Measurements from ENCODE around the gene PPP1R37. TPM values are rescaled to one million over a fixed set of nuclear protein-coding genes. Genes with fewer than 3 reads are reported as not detected.

PPP1R37 gene
- total and polyA plus RNA-seq, 4 donors: 1.8 to 10.4 (median 9.3) TPM

DNA sequence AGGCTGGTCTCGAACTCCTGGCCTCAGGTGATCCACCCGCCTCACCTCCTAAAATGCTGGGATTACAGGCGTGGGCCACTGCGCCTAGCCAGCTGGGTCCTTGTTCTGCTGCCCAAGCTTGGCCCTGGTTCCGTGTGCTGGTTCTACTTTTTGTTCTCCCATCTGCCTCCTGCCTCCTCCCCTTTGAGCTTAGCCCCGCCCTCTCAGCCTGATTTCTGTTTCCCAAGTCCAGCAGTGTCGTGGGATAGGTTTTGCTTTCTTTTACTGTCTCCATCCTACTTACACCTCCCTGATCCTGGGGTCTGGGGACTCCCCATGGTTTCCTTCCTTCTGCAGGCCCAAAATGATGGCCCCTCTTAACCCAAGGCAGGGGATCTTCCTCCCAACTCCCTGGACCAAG is 88.0 kb downstream of the PPP1R37 start:
- 79% methylated on average over 7 of the region's 7 CpGs for WGBS
- TF ChIP-seq HNF4G (IDR thresholded peaks at IDR 0.05) (no peak), FOXA1 (IDR thresholded peaks at IDR 0.05) (no peak), NR2F2 (IDR thresholded peaks at IDR 0.05) (no peak), GABPA (IDR thresholded peaks at IDR 0.05 in 1 of 2, conservative IDR thresholded peaks at IDR 0.05 in 1 of 2) (no peak), SP1 (IDR thresholded peaks at IDR 0.05) (no peak), TAF1 (conservative IDR thresholded peaks at IDR 0.05) (no peak), FOXA2 (IDR thresholded peaks at IDR 0.05) (no peak), YY1 (IDR thresholded peaks at IDR 0.05) (no peak), RXRA (IDR thresholded peaks at IDR 0.05) (no peak), JUND (IDR thresholded peaks at IDR 0.05) (no peak), RAD21 (IDR thresholded peaks at IDR 0.05) (no peak), EGR1 (IDR thresholded peaks at IDR 0.05; ENCODE audit: low read depth in 2 of 2) (no peak)
- TF ChIP-seq, protein P1, sequence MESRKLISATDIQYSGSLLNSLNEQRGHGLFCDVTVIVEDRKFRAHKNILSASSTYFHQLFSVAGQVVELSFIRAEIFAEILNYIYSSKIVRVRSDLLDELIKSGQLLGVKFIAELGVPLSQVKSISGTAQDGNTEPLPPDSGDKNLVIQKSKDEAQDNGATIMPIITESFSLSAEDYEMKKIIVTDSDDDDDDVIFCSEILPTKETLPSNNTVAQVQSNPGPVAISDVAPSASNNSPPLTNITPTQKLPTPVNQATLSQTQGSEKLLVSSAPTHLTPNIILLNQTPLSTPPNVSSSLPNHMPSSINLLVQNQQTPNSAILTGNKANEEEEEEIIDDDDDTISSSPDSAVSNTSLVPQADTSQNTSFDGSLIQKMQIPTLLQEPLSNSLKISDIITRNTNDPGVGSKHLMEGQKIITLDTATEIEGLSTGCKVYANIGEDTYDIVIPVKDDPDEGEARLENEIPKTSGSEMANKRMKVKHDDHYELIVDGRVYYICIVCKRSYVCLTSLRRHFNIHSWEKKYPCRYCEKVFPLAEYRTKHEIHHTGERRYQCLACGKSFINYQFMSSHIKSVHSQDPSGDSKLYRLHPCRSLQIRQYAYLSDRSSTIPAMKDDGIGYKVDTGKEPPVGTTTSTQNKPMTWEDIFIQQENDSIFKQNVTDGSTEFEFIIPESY (IDR thresholded peaks at IDR 0.05): no peak
- TF ChIP-seq, protein P2, sequence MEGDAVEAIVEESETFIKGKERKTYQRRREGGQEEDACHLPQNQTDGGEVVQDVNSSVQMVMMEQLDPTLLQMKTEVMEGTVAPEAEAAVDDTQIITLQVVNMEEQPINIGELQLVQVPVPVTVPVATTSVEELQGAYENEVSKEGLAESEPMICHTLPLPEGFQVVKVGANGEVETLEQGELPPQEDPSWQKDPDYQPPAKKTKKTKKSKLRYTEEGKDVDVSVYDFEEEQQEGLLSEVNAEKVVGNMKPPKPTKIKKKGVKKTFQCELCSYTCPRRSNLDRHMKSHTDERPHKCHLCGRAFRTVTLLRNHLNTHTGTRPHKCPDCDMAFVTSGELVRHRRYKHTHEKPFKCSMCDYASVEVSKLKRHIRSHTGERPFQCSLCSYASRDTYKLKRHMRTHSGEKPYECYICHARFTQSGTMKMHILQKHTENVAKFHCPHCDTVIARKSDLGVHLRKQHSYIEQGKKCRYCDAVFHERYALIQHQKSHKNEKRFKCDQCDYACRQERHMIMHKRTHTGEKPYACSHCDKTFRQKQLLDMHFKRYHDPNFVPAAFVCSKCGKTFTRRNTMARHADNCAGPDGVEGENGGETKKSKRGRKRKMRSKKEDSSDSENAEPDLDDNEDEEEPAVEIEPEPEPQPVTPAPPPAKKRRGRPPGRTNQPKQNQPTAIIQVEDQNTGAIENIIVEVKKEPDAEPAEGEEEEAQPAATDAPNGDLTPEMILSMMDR (IDR thresholded peaks at IDR 0.05; ENCODE audit: low read depth, low read length, missing input control): no peak
- TF ChIP-seq, protein P3, sequence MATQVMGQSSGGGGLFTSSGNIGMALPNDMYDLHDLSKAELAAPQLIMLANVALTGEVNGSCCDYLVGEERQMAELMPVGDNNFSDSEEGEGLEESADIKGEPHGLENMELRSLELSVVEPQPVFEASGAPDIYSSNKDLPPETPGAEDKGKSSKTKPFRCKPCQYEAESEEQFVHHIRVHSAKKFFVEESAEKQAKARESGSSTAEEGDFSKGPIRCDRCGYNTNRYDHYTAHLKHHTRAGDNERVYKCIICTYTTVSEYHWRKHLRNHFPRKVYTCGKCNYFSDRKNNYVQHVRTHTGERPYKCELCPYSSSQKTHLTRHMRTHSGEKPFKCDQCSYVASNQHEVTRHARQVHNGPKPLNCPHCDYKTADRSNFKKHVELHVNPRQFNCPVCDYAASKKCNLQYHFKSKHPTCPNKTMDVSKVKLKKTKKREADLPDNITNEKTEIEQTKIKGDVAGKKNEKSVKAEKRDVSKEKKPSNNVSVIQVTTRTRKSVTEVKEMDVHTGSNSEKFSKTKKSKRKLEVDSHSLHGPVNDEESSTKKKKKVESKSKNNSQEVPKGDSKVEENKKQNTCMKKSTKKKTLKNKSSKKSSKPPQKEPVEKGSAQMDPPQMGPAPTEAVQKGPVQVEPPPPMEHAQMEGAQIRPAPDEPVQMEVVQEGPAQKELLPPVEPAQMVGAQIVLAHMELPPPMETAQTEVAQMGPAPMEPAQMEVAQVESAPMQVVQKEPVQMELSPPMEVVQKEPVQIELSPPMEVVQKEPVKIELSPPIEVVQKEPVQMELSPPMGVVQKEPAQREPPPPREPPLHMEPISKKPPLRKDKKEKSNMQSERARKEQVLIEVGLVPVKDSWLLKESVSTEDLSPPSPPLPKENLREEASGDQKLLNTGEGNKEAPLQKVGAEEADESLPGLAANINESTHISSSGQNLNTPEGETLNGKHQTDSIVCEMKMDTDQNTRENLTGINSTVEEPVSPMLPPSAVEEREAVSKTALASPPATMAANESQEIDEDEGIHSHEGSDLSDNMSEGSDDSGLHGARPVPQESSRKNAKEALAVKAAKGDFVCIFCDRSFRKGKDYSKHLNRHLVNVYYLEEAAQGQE (IDR thresholded peaks at IDR 0.05): no peak
- TF ChIP-seq, protein P4, sequence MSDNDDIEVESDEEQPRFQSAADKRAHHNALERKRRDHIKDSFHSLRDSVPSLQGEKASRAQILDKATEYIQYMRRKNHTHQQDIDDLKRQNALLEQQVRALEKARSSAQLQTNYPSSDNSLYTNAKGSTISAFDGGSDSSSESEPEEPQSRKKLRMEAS (IDR thresholded peaks at IDR 0.05): no peak
- TF ChIP-seq, protein P5, sequence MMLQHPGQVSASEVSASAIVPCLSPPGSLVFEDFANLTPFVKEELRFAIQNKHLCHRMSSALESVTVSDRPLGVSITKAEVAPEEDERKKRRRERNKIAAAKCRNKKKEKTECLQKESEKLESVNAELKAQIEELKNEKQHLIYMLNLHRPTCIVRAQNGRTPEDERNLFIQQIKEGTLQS (IDR thresholded peaks at IDR 0.05): no peak
- Histone ChIP-seq H3K4me3 (ENCODE audit: low read depth in 1 of 3, low read length in 3 of 3) (no peak overlapping the region), H3K9ac (ENCODE audit: low read depth in 1 of 2, low read length in 2 of 2) (no peak overlapping the region), H3K36me3 (ENCODE audit: control insufficient read depth in 4 of 4, insufficient read depth in 3 of 4, low read depth in 1 of 4, low read length in 3 of 4) (peaks cover 0 to 1% (median 0%) of the 10 kb centered on the region in 4 donors), H3K27me3 (ENCODE audit: control insufficient read depth in 4 of 4, insufficient read depth in 4 of 4, low read length in 3 of 4) (no peaks in the 10 kb centered on the region), H3K27ac (ENCODE audit: low read depth in 1 of 2, low read length in 2 of 2) (no peak overlapping the region), H3K4me1 (ENCODE audit: control insufficient read depth in 4 of 4, insufficient read depth in 4 of 4, low read length in 3 of 4) (peaks cover 8 to 34% (median 23%) of the 10 kb centered on the region in 4 donors), H3K9me3 (ENCODE audit: control insufficient read depth in 4 of 4, low read length in 3 of 4) (no peaks in the 10 kb centered on the region)
- DNase-seq (ENCODE audit: low spot score): no peak
